Mesenchymal stem cell (in vitro differentiated cells and primary cell): ENCODE measurements around the gene PITHD1.

ENCODE experiments used
- DNase-seq: peaks from one replicate; pipeline ENCODE4 v3.0.0-alpha.2; 2013
- H2AFZ ChIP-seq: one replicate; pipeline ENCODE4 v1.6.1; 2013; ENCODE audit warnings: low read depth, mild to moderate bottlenecking, control low read depth, inconsistent platforms, low read length, moderate library complexity
- H2AK5ac ChIP-seq: 2 replicates; pipeline ENCODE4 v1.6.1; 2013; ENCODE audit warnings: low read length, moderate library complexity, mild to moderate bottlenecking, inconsistent platforms; ENCODE audit not compliant: severe bottlenecking
- H2BK120ac ChIP-seq: one replicate; pipeline ENCODE4 v1.6.1; 2013; ENCODE audit warnings: low read depth, mild to moderate bottlenecking, inconsistent platforms, low read length, moderate library complexity
- H2BK12ac ChIP-seq, 2 experiments: one replicate each; pipeline ENCODE4 v1.6.1; 2013; ENCODE audit warnings: inconsistent platforms in 2 of 2, low read length in 2 of 2, mild to moderate bottlenecking in 2 of 2, moderate library complexity in 2 of 2, control low read depth in 1 of 2
- H2BK15ac ChIP-seq: one replicate; pipeline ENCODE4 v1.6.1; 2013; ENCODE audit warnings: mild to moderate bottlenecking, low read depth, inconsistent platforms; ENCODE audit not compliant: poor library complexity, severe bottlenecking
- H2BK5ac ChIP-seq: 2 replicates; pipeline ENCODE4 v1.6.1; 2013; ENCODE audit warnings: low read depth, mild to moderate bottlenecking, low read length, control low read depth, inconsistent platforms; ENCODE audit not compliant: poor library complexity, severe bottlenecking
- H3K14ac ChIP-seq, 2 experiments: one replicate each; pipeline ENCODE4 v1.6.1; 2013; ENCODE audit warnings: inconsistent platforms in 2 of 2, low read length in 2 of 2, control low read depth in 1 of 2, mild to moderate bottlenecking in 1 of 2, moderate library complexity in 1 of 2
- H3K18ac ChIP-seq, 2 experiments: one replicate each; pipeline ENCODE4 v1.6.1; 2013; ENCODE audit warnings: inconsistent platforms in 2 of 2, low read length in 2 of 2, control low read depth in 1 of 2, low read depth in 1 of 2, mild to moderate bottlenecking in 1 of 2
- H3K23ac ChIP-seq, 2 experiments: one replicate each; pipeline ENCODE4 v1.6.1; 2013; ENCODE audit warnings: inconsistent platforms in 2 of 2, low read length in 2 of 2, mild to moderate bottlenecking in 2 of 2, moderate library complexity in 2 of 2, control low read depth in 1 of 2
- H3K27ac ChIP-seq: 2 replicates; pipeline ENCODE4 v1.5.1; 2013; ENCODE audit warnings: mild to moderate bottlenecking, moderate library complexity, low read length, control low read depth, inconsistent platforms; ENCODE audit not compliant: poor library complexity, severe bottlenecking
- H3K27me3 ChIP-seq, 2 experiments: 2 replicates each; pipeline versions ENCODE4 v1.6.1 to v1.7.0; 2013; ENCODE audit warnings: low read length in 2 of 2, mild to moderate bottlenecking in 2 of 2, moderate library complexity in 2 of 2, control low read depth in 1 of 2, inconsistent platforms in 1 of 2; ENCODE audit not compliant: control insufficient read depth in 1 of 2, insufficient read depth in 1 of 2
- H3K36me3 ChIP-seq, 2 experiments: 2 replicates each; pipeline versions ENCODE4 v1.6.1 to v1.7.0; 2013; ENCODE audit warnings: low read length in 2 of 2, control low read depth in 1 of 2, inconsistent platforms in 1 of 2, low read depth in 1 of 2, mild to moderate bottlenecking in 1 of 2; ENCODE audit not compliant: insufficient read depth in 2 of 2, control insufficient read depth in 1 of 2
- H3K4ac ChIP-seq, 2 experiments: one replicate each; pipeline ENCODE4 v1.6.1; 2013; ENCODE audit warnings: inconsistent platforms in 2 of 2, low read length in 2 of 2, mild to moderate bottlenecking in 2 of 2, moderate library complexity in 2 of 2, control low read depth in 1 of 2, low read depth in 1 of 2
- H3K4me1 ChIP-seq: 2 replicates; pipeline ENCODE4 v1.6.1; 2013; ENCODE audit warnings: low read depth, low read length, control low read depth; ENCODE audit not compliant: control insufficient read depth, insufficient read depth
- H3K4me2 ChIP-seq: 2 replicates; pipeline ENCODE4 v1.6.1; 2013; ENCODE audit warnings: low read length, mild to moderate bottlenecking, inconsistent platforms; ENCODE audit not compliant: poor library complexity, severe bottlenecking
- H3K4me3 ChIP-seq, 2 experiments: 2 replicates each; pipeline versions ENCODE4 v1.5.1 to v1.7.0; 2013; ENCODE audit warnings: low read length in 2 of 2, mild to moderate bottlenecking in 2 of 2, control low read depth in 1 of 2, low read depth in 1 of 2; ENCODE audit not compliant: insufficient read depth in 1 of 2
- H3K79me1 ChIP-seq: replicated peaks from 2 replicates; pipeline ENCODE4 v1.6.1; 2013; ENCODE audit warnings: mild to moderate bottlenecking, control low read depth, low read length, inconsistent platforms; ENCODE audit not compliant: poor library complexity, severe bottlenecking
- H3K9ac ChIP-seq: 2 replicates; pipeline ENCODE4 v1.7.0; 2013; ENCODE audit warnings: mild to moderate bottlenecking, low read length, moderate library complexity
- H3K9me3 ChIP-seq: 2 replicates; pipeline ENCODE4 v1.7.0; 2013; ENCODE audit warnings: mild to moderate bottlenecking, low read length; ENCODE audit not compliant: control insufficient read depth
- H4K8ac ChIP-seq: one replicate; pipeline ENCODE4 v1.6.1; 2013; ENCODE audit warnings: inconsistent platforms, mild to moderate bottlenecking, low read length, moderate library complexity
- H4K91ac ChIP-seq: one replicate; pipeline ENCODE4 v1.6.1; 2013; ENCODE audit warnings: mild to moderate bottlenecking, low read length, inconsistent platforms
- WGBS: methylation state at CpG from one replicate; pipeline ENCODE4 v1.1.7; 2013; ENCODE audit warnings: mixed read lengths; 5-methylcytosine and 5-hydroxymethylcytosine counted together

Gene PITHD1

DNA sequence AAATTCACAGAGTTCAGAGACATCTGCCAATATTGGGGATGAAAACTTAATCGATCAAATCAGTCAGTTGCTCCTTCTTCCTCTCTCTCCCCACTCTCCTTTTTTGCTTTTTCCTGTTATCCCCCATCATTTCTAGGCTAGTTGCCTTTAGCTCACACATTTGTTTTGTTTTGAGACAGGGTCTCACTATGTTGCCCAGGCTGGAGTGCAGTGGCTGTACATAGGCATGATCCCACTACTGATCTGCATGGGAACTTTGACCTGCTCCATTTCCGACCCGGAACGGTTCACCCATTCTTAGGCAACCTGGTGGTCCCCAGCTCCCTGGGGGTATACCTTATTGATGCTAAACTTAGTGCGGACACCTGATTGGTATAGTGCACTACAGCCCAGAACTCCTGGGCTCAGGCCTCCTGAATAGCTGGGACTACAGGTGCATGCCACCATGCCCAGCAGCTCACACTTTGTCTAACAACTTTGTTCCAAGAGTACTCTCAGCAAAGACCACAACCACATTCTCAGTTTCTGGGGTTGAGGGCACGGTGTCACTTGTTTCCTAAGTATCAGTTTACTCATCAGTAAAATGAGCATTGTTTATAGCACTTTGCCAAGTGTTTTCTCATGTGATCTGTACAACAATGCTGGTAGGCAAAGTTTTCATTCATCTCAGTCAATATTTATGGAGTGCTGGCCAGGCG, 41.6 kb upstream of the PITHD1 start:
- no peak for DNase-seq
- no peak overlapping the region for H2BK120ac ChIP-seq

GRCh38 chr1:23741609-23742008, 36.6 kb upstream of the PITHD1 start:
- no peak overlapping the region for H2AK5ac ChIP-seq
- no peaks in the 10 kb centered on the region for H3K27me3 ChIP-seq
- H3K9me3 ChIP-seq, result no peaks in the 10 kb centered on the region
- WGBS, result 88% methylated on average over 2 of the region's 5 CpGs
- H3K14ac ChIP-seq, result no peak overlapping the region
- H4K8ac ChIP-seq, result no peak overlapping the region
- no peak overlapping the region for H2BK120ac ChIP-seq
- H4K91ac ChIP-seq, result no peak overlapping the region
- H3K18ac ChIP-seq, result no peak overlapping the region
- no peak overlapping the region for H3K23ac ChIP-seq
- no peak for DNase-seq
- H3K4me3 ChIP-seq, result no peak overlapping the region
- no peak overlapping the region for H2BK12ac ChIP-seq
- no peak overlapping the region for H3K4ac ChIP-seq
- H2AFZ ChIP-seq, result no peak overlapping the region
- H3K79me1 ChIP-seq, result peaks cover 9% of the 10 kb centered on the region
- no peak overlapping the region for H2BK15ac ChIP-seq
- no peak overlapping the region for H3K27ac ChIP-seq
- H3K4me1 ChIP-seq, result no peaks in the 10 kb centered on the region
- no peak overlapping the region for H3K4me2 ChIP-seq
- peaks cover 8 to 10% of the 10 kb centered on the region in 2 experiments for H3K36me3 ChIP-seq
- no peak overlapping the region for H3K9ac ChIP-seq
- H2BK5ac ChIP-seq, result no peak overlapping the region

More for the DNA sequence above, 41.6 kb upstream of the PITHD1 start:
- H3K9me3 ChIP-seq, result no peaks in the 10 kb centered on the region
- no peak overlapping the region for H3K23ac ChIP-seq
- H3K27me3 ChIP-seq, result no peaks in the 10 kb centered on the region
- H3K18ac ChIP-seq, result no peak overlapping the region
- H2BK12ac ChIP-seq, result no peak overlapping the region
- no peak overlapping the region for H2AFZ ChIP-seq
- peaks cover 3 to 12% of the 10 kb centered on the region in 2 experiments for H3K36me3 ChIP-seq
- no peak overlapping the region for H4K8ac ChIP-seq
- peaks cover 15% of the 10 kb centered on the region for H3K79me1 ChIP-seq
- 92% methylated on average over 7 of the region's 7 CpGs for WGBS
- no peak overlapping the region for H3K27ac ChIP-seq
- H3K4ac ChIP-seq, result no peak overlapping the region
- no peak overlapping the region for H3K9ac ChIP-seq
- peaks cover 2% of the 10 kb centered on the region for H3K4me1 ChIP-seq
- no peak overlapping the region for H2BK5ac ChIP-seq
- H2BK15ac ChIP-seq, result no peak overlapping the region
- H2AK5ac ChIP-seq, result no peak overlapping the region
- no peak overlapping the region for H3K14ac ChIP-seq
- no peak overlapping the region for H3K4me2 ChIP-seq
- no peak overlapping the region for H4K91ac ChIP-seq
- no peak overlapping the region for H3K4me3 ChIP-seq

DNA sequence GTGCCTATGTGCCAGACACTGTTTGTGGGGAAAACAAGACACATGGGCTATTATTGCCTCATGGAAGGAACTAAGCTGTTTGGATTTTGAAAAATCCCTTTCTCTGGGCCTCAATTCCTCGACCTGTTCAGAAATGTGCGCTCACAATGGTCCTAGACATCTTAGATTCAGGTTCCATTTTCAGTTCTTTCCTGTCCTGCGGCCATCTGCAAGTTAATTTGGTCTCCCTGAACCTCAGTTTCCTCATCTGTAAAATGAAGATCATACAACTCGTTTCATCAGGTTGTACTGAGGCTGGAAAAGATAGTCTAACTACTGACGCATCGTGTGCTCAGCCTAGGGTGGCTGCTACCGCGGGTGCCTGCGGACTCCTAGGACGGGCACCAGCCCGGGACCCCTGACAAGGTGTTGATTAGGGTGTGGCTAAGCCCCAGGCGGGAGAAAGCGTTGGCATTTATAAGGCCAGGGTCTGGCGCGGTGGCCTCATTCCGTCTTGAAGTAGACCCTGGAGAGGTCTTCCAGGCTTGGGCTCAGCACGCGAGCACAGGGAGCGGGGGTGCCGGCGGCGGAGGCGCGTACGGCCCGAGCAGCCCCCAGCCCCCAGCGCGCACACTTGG, 35.4 kb upstream of the PITHD1 start:
- Histone ChIP-seq H2BK120ac (peak overlapping the region; percentile 11), H2BK15ac (peak overlapping the region; percentile 2), H3K4ac (peak overlapping the region; percentile 16 to 65), H3K4me2 (peak overlapping the region; percentile 65), H2AFZ (peak overlapping the region; percentile 62), H3K27ac (peak overlapping the region; percentile 5), H3K9ac (peak overlapping the region; percentile 91), H2BK12ac (peak overlapping the region in 1 of 2 experiments; percentile 33), H3K27me3 (no peaks in the 10 kb centered on the region), H3K4me3 (peak overlapping the region; percentile 84 to 98), H3K23ac (no peak overlapping the region), H3K79me1 (peaks cover 7% of the 10 kb centered on the region), H3K14ac (peak overlapping the region in 1 of 2 experiments; percentile 94), H3K4me1 (no peaks in the 10 kb centered on the region), H4K8ac (peak overlapping the region; percentile 91), H2BK5ac (no peak overlapping the region), H3K18ac (peak overlapping the region; percentile 60 to 99), H2AK5ac (no peak overlapping the region), H3K36me3 (peaks cover 9 to 12% of the 10 kb centered on the region in 2 experiments), H4K91ac (peak overlapping the region; percentile 96), H3K9me3 (no peaks in the 10 kb centered on the region)
- DNase-seq, result peak; percentile 53
- 16% methylated on average over 20 of the region's 28 CpGs for WGBS
